CD8-positive, alpha-beta memory T cell (primary cell): ENCODE data around the gene LTB4R. TPM values are rescaled to one million over a fixed set of nuclear protein-coding genes. Genes with fewer than 3 reads are reported as not detected.

ENCODE experiments used
- CTCF ChIA-PET: fragments of 350-600 bp; sonication (Branson Sonifier 250); formaldehyde crosslinking; loops from one replicate; lab custom pipeline; 2021; ENCODE audit warnings: antibody characterized with exemption; lab: Charles Lee
- POLR2A ChIA-PET: fragments of 350-600 bp; sonication (Branson Sonifier 250); formaldehyde crosslinking; loops from one replicate; lab custom pipeline; 2021; ENCODE audit warnings: antibody characterized with exemption; lab: Charles Lee
- DNase-seq, 5 donors: peaks; one replicate each; pipeline versions ENCODE4 v3.0.0 to v3.0.0-alpha.2; 2020 to 2022; ENCODE audit warnings: mixed read lengths in 1 of 5
- H3K27ac ChIP-seq: one replicate; pipeline ENCODE4 v1.7.0; 2013; ENCODE audit warnings: low read depth, mild to moderate bottlenecking, low read length, moderate library complexity
- H3K27me3 ChIP-seq: 2 replicates; pipeline ENCODE4 v1.7.0; 2013; ENCODE audit warnings: low read length, mild to moderate bottlenecking; ENCODE audit not compliant: insufficient read depth, poor library complexity, severe bottlenecking
- H3K36me3 ChIP-seq: 2 replicates; pipeline ENCODE4 v1.7.0; 2013; ENCODE audit warnings: mild to moderate bottlenecking, low read length, moderate library complexity; ENCODE audit not compliant: insufficient read depth
- H3K4me1 ChIP-seq: 2 replicates; pipeline ENCODE4 v1.7.0; 2013; ENCODE audit warnings: mild to moderate bottlenecking, low read length, moderate library complexity; ENCODE audit not compliant: insufficient read depth
- H3K4me3 ChIP-seq: 2 replicates; pipeline ENCODE4 v1.7.0; 2013; ENCODE audit warnings: mild to moderate bottlenecking, low read length
- H3K9me3 ChIP-seq: 2 replicates; pipeline ENCODE4 v1.7.0; 2013; ENCODE audit warnings: mild to moderate bottlenecking, low read length
- H3K27ac Mint-ChIP-seq, 8 donors: one replicate each; pipeline ENCODE4 v1.8.0; 2020 to 2021; ENCODE audit warnings: mixed read lengths in 8 of 8, mild to moderate bottlenecking in 6 of 8, inconsistent platforms in 3 of 8, moderate library complexity in 3 of 8
- H3K27me3 Mint-ChIP-seq, 2 donors: one replicate each; pipeline ENCODE4 v1.8.0; 2020 to 2021; ENCODE audit warnings: mixed read lengths in 2 of 2, mild to moderate bottlenecking in 1 of 2, moderate library complexity in 1 of 2
- H3K36me3 Mint-ChIP-seq, 3 donors: one replicate each; pipeline ENCODE4 v1.8.0; 2020 to 2021; ENCODE audit warnings: mixed read lengths in 3 of 3, inconsistent platforms in 1 of 3, mild to moderate bottlenecking in 1 of 3
- H3K4me1 Mint-ChIP-seq, 3 donors: one replicate each; pipeline ENCODE4 v1.8.0; 2020 to 2021; ENCODE audit warnings: mixed read lengths in 3 of 3, inconsistent platforms in 1 of 3, mild to moderate bottlenecking in 1 of 3
- H3K4me3 Mint-ChIP-seq, 7 donors: one replicate each; pipeline ENCODE4 v1.8.0; 2020 to 2021; ENCODE audit warnings: mixed read lengths in 7 of 7, mild to moderate bottlenecking in 6 of 7, moderate library complexity in 4 of 7, inconsistent platforms in 2 of 7
- H3K9me3 Mint-ChIP-seq, 5 donors: one replicate each; pipeline ENCODE4 v1.8.0; 2020 to 2022; ENCODE audit warnings: mixed read lengths in 5 of 5, mild to moderate bottlenecking in 3 of 5, moderate library complexity in 2 of 5, inconsistent platforms in 1 of 5
- polyA plus RNA-seq: library from polyadenylated mRNA; unstranded; fragments of 300-500 nt; fragmentation: Illumina TruSeq; gene quantifications from one replicate; pipeline ENCODE4 v1.2.3, GENCODE V29; 2021
- total RNA-seq, 2 experiments: library from RNA; stranded (reverse); gene quantifications; one replicate each; pipeline ENCODE4 v1.2.3, GENCODE V29; 2021

The LTB4R gene
- total and polyA plus RNA-seq, 3 experiments from 2014 or later, result 9.8 to 12.3 (median 10.3) TPM

- H3K27ac Mint-ChIP-seq, result no peak overlapping the region
- POLR2A ChIA-PET, result no interaction called here
- no peak overlapping the region for H3K4me3 Mint-ChIP-seq
- peaks cover 3 to 10% (median 8%) of the 10 kb centered on the region in 5 donors for H3K9me3 Mint-ChIP-seq
- peaks cover 21% of the 10 kb centered on the region for H3K4me1 ChIP-seq
- no peak for DNase-seq
- CTCF ChIA-PET, result interaction anchor here (0.9 to 2.5 kb wide), 5 partner anchors 11 to 69 kb away, joined by 3 to 10 read pairs (median 3); partner anchors contain the start of genes CBLN3 and KHNYN
- no peaks in the 10 kb centered on the region for H3K9me3 ChIP-seq
- H3K27me3 Mint-ChIP-seq, result peaks cover 48 to 68% of the 10 kb centered on the region in 2 donors
- H3K27me3 ChIP-seq, result peaks cover 30% of the 10 kb centered on the region
- H3K36me3 Mint-ChIP-seq, result peaks cover 0 to 7% (median 3%) of the 10 kb centered on the region in 3 donors
- no peak overlapping the region for H3K27ac ChIP-seq
- H3K36me3 ChIP-seq, result no peaks in the 10 kb centered on the region
- peaks cover 16 to 23% (median 20%) of the 10 kb centered on the region in 3 donors for H3K4me1 Mint-ChIP-seq
- H3K4me3 ChIP-seq, result no peak overlapping the region
Observed at GRCh38 chr14:24362241-24362960, 51.1 kb downstream of the LTB4R start.

GRCh38 chr14:24363401-24363800 is 52.1 kb downstream of the LTB4R start:
- H3K4me1 Mint-ChIP-seq, result peaks cover 22 to 33% (median 30%) of the 10 kb centered on the region in 3 donors
- H3K27me3 ChIP-seq, result peaks cover 38% of the 10 kb centered on the region
- H3K9me3 ChIP-seq, result no peaks in the 10 kb centered on the region
- H3K27ac Mint-ChIP-seq, result peak overlapping the region in 1 of 8 donors; percentile 43
- no peak overlapping the region for H3K4me3 Mint-ChIP-seq
- H3K36me3 ChIP-seq, result no peaks in the 10 kb centered on the region
- H3K9me3 Mint-ChIP-seq, result peaks cover 3 to 10% (median 8%) of the 10 kb centered on the region in 5 donors
- peaks cover 49 to 68% of the 10 kb centered on the region in 2 donors for H3K27me3 Mint-ChIP-seq
- no peak overlapping the region for H3K27ac ChIP-seq
- H3K4me3 ChIP-seq, result no peak overlapping the region
- no peak for DNase-seq
- H3K4me1 ChIP-seq, result peaks cover 29% of the 10 kb centered on the region
- H3K36me3 Mint-ChIP-seq, result peaks cover 0 to 7% (median 3%) of the 10 kb centered on the region in 3 donors
- CTCF ChIA-PET, result interaction anchor here (1.0 kb wide), 1 partner anchor 30 kb away, joined by 3 read pairs; no protein-coding TSS in a partner anchor
- POLR2A ChIA-PET, result interaction anchor here (0.7 kb wide), 1 partner anchor 12 kb away, joined by 5 read pairs; no protein-coding TSS in a partner anchor

- H3K4me1 ChIP-seq, result peaks cover 30% of the 10 kb centered on the region
Observed at GRCh38 chr14:24364841-24365240, 53.5 kb downstream of the LTB4R start.

GRCh38 chr14:24365600-24366412 is 54.5 kb downstream of the LTB4R start:
- H3K4me1 Mint-ChIP-seq, result peaks cover 28 to 36% (median 34%) of the 10 kb centered on the region in 3 donors
- Histone ChIP-seq H3K27ac (no peak overlapping the region), H3K4me3 (no peak overlapping the region), H3K27me3 (peaks cover 43% of the 10 kb centered on the region), H3K4me1 (peaks cover 30% of the 10 kb centered on the region), H3K9me3 (no peaks in the 10 kb centered on the region), H3K36me3 (no peaks in the 10 kb centered on the region)
- CTCF ChIA-PET, result interaction anchor here (0.7 to 2.2 kb wide), 11 partner anchors 8 to 285 kb away, joined by 3 to 26 read pairs (median 3); partner anchors contain the start of genes CBLN3 and KHNYN
- H3K4me3 Mint-ChIP-seq, result peak overlapping the region; percentile 25 to 82 (median 69)
- H3K27ac Mint-ChIP-seq, result peak overlapping the region in 3 of 8 donors; percentile 35 to 77 (median 57)
- peaks cover 0 to under 1% (median 0%) of the 10 kb centered on the region in 5 donors for H3K9me3 Mint-ChIP-seq
- peak; percentile 23 to 64 (median 54) for DNase-seq
- POLR2A ChIA-PET, result interaction anchor here (0.6 to 1.9 kb wide), 4 partner anchors 33 to 275 kb away, joined by 3 to 14 read pairs (median 8); partner anchors contain the start of genes CBLN3, KHNYN and NYNRIN
- H3K36me3 Mint-ChIP-seq, result no peaks in the 10 kb centered on the region
- peaks cover 38 to 61% of the 10 kb centered on the region in 2 donors for H3K27me3 Mint-ChIP-seq

More at GRCh38 chr14:24364841-24365240, 53.5 kb downstream of the LTB4R start:
- H3K4me3 ChIP-seq, result no peak overlapping the region
- no peak overlapping the region for H3K27ac ChIP-seq
- H3K36me3 ChIP-seq, result no peaks in the 10 kb centered on the region
- Mint-ChIP-seq H3K4me3 (no peak overlapping the region), H3K4me1 (peaks cover 28 to 36% (median 34%) of the 10 kb centered on the region in 3 donors), H3K27ac (no peak overlapping the region), H3K27me3 (peaks cover 47 to 68% of the 10 kb centered on the region in 2 donors), H3K9me3 (peaks cover 3 to 8% (median 7%) of the 10 kb centered on the region in 5 donors), H3K36me3 (peaks cover 0 to 7% (median 3%) of the 10 kb centered on the region in 3 donors)
- no peaks in the 10 kb centered on the region for H3K9me3 ChIP-seq
- ChIA-PET CTCF (interaction anchor here (0.7 to 2.2 kb wide), 6 partner anchors 7 to 77 kb away, joined by 3 to 26 read pairs (median 4); partner anchors contain the start of genes CBLN3 and KHNYN), POLR2A (interaction anchor here (1.9 kb wide), 1 partner anchor 67 kb away, joined by 11 read pairs; no protein-coding TSS in a partner anchor)
- H3K27me3 ChIP-seq, result peaks cover 42% of the 10 kb centered on the region
- DNase-seq, result no peak

GRCh38 chr14:24366413-24366720 is 55.1 kb downstream of the LTB4R start:
- peaks cover 38 to 57% of the 10 kb centered on the region in 2 donors for H3K27me3 Mint-ChIP-seq
- no peaks in the 10 kb centered on the region for H3K9me3 Mint-ChIP-seq
- Histone ChIP-seq H3K27ac (no peak overlapping the region), H3K4me3 (no peak overlapping the region), H3K27me3 (peaks cover 45% of the 10 kb centered on the region), H3K36me3 (no peaks in the 10 kb centered on the region), H3K9me3 (no peaks in the 10 kb centered on the region), H3K4me1 (peaks cover 30% of the 10 kb centered on the region)
- ChIA-PET CTCF (interaction anchor here (1.0 to 2.2 kb wide), 8 partner anchors 9 to 286 kb away, joined by 3 to 26 read pairs (median 4); partner anchors contain the start of genes CBLN3 and KHNYN), POLR2A (interaction anchor here (0.6 to 1.9 kb wide), 5 partner anchors 33 to 276 kb away, joined by 3 to 14 read pairs (median 4); partner anchors contain the start of genes CBLN3, KHNYN and NYNRIN)
- H3K27ac Mint-ChIP-seq, result peak overlapping the region in 1 of 8 donors; percentile 57
- peak overlapping the region in 3 of 7 donors; percentile 26 to 74 (median 41) for H3K4me3 Mint-ChIP-seq
- no peaks in the 10 kb centered on the region for H3K36me3 Mint-ChIP-seq
- DNase-seq, result peak in 1 of 5 donors; percentile 29
- H3K4me1 Mint-ChIP-seq, result peaks cover 28 to 36% (median 34%) of the 10 kb centered on the region in 3 donors

- DNase-seq, result peak in 3 of 5 donors; percentile 16 to 48 (median 27)
- peak overlapping the region; percentile 28 for H3K4me3 ChIP-seq
- H3K27ac Mint-ChIP-seq, result peak overlapping the region in 3 of 8 donors; percentile 27 to 86 (median 69)
- peaks cover 38 to 52% of the 10 kb centered on the region in 2 donors for H3K27me3 Mint-ChIP-seq
- no peaks in the 10 kb centered on the region for H3K36me3 ChIP-seq
- ChIA-PET CTCF (interaction anchor here (1.0 to 2.2 kb wide), 5 partner anchors 10 to 70 kb away, joined by 3 to 26 read pairs (median 5); partner anchors contain the start of genes CBLN3 and KHNYN), POLR2A (interaction anchor here (0.7 to 1.9 kb wide), 3 partner anchors 63 to 96 kb away, joined by 3 to 14 read pairs (median 11); partner anchors contain the start of genes CBLN3 and KHNYN)
- H3K36me3 Mint-ChIP-seq, result no peaks in the 10 kb centered on the region
- H3K27me3 ChIP-seq, result peaks cover 45% of the 10 kb centered on the region
- H3K4me1 Mint-ChIP-seq, result peaks cover 28 to 36% (median 34%) of the 10 kb centered on the region in 3 donors
- H3K4me3 Mint-ChIP-seq, result peak overlapping the region in 6 of 7 donors; percentile 27 to 76 (median 74)
- peaks cover 30% of the 10 kb centered on the region for H3K4me1 ChIP-seq
- no peaks in the 10 kb centered on the region for H3K9me3 ChIP-seq
- peak overlapping the region; percentile 20 for H3K27ac ChIP-seq
- no peaks in the 10 kb centered on the region for H3K9me3 Mint-ChIP-seq
Observed at GRCh38 chr14:24366721-24367513, 55.6 kb downstream of the LTB4R start.
